Common myeloid progenitor, CD34-positive (primary cell): ENCODE data around the gene PDE7B.
A peak's percentile ranks its signal among the peaks of the same experiment; 100 is the strongest.

Experiments used
- CTCF ChIA-PET: fragments of 350-600 bp; sonication (Branson Sonifier 250); formaldehyde crosslinking; loops from one replicate; lab custom pipeline; 2021; ENCODE audit warnings: antibody characterized with exemption; lab: Charles Lee
- POLR2A ChIA-PET: fragments of 350-600 bp; sonication (Branson Sonifier 250); formaldehyde crosslinking; loops from one replicate; lab custom pipeline; 2021; ENCODE audit warnings: antibody characterized with exemption; lab: Charles Lee
- DNase-seq, 3 donors: peaks; one replicate each; pipeline versions ENCODE4 v3.0.0 to v3.0.0-alpha.2; 2013
- H3K27ac ChIP-seq, 2 experiments: 1 replicate in 1 of 2; 2 replicates in 1 of 2; pipeline ENCODE4 v1.7.0; 2013; ENCODE audit warnings: inconsistent platforms in 2 of 2, low read length in 2 of 2, mild to moderate bottlenecking in 2 of 2, low read depth in 1 of 2, moderate library complexity in 1 of 2; ENCODE audit not compliant: severe bottlenecking in 2 of 2, insufficient read depth in 1 of 2, poor library complexity in 1 of 2
- H3K27me3 ChIP-seq, 5 experiments: replicated peaks in 2 of 5; 1 replicate in 3 of 5; 2 replicates in 2 of 5; pipeline versions ENCODE4 v1.6.1 to v1.7.0; 2013; ENCODE audit warnings: low read length in 4 of 5, mild to moderate bottlenecking in 2 of 5, moderate library complexity in 2 of 5, inconsistent platforms in 1 of 5; ENCODE audit not compliant: insufficient read depth in 5 of 5, control insufficient read depth in 4 of 5
- H3K36me3 ChIP-seq, 4 experiments: 1 replicate in 2 of 4; 2 replicates in 2 of 4; pipeline versions ENCODE4 v1.6.1 to v1.7.0; 2013; ENCODE audit warnings: low read length in 3 of 4, control low read depth in 1 of 4, mild to moderate bottlenecking in 1 of 4; ENCODE audit not compliant: control insufficient read depth in 4 of 4, insufficient read depth in 4 of 4
- H3K4me1 ChIP-seq, 4 experiments: 1 replicate in 3 of 4; 2 replicates in 1 of 4; pipeline versions ENCODE4 v1.6.1 to v1.7.1; 2013; ENCODE audit warnings: low read length in 3 of 4, mild to moderate bottlenecking in 3 of 4, control low read depth in 1 of 4, inconsistent platforms in 1 of 4, moderate library complexity in 1 of 4; ENCODE audit not compliant: control insufficient read depth in 4 of 4, insufficient read depth in 4 of 4; ENCODE audit errors: control extremely low read depth in 1 of 4
- H3K4me3 ChIP-seq, 7 experiments: 1 replicate in 4 of 7; 2 replicates in 3 of 7; pipeline versions ENCODE4 v1.5.1 to v1.7.0; 2013; ENCODE audit warnings: mild to moderate bottlenecking in 7 of 7, low read length in 6 of 7, moderate library complexity in 6 of 7, inconsistent platforms in 2 of 7, low read depth in 2 of 7, control low read depth in 1 of 7; ENCODE audit not compliant: insufficient read depth in 4 of 7, control insufficient read depth in 1 of 7; ENCODE audit errors: extremely low read depth in 1 of 7
- H3K9me3 ChIP-seq, 5 experiments: 1 replicate in 4 of 5; 2 replicates in 1 of 5; pipeline versions ENCODE4 v1.6.1 to v1.7.1; 2013; ENCODE audit warnings: low read length in 4 of 5, mild to moderate bottlenecking in 2 of 5, inconsistent platforms in 1 of 5, low read depth in 1 of 5, moderate library complexity in 1 of 5; ENCODE audit not compliant: control insufficient read depth in 4 of 5, insufficient read depth in 2 of 5; ENCODE audit errors: control extremely low read depth in 1 of 5
- WGBS: methylation state at CpG from one replicate; pipeline ENCODE4 v1.1.5; 2013; ENCODE audit not compliant: insufficient coverage; 5-methylcytosine and 5-hydroxymethylcytosine counted together

The PDE7B gene

GRCh38 chr6:135938576-135939207 is 87.2 kb downstream of the PDE7B start:
- peaks cover 0 to 2% (median 0%) of the 10 kb centered on the region in 4 experiments for H3K4me1 ChIP-seq
- H3K9me3 ChIP-seq: no peaks in the 10 kb centered on the region
- 26% methylated on average over 6 of the region's 9 CpGs for WGBS
- ChIA-PET CTCF (interaction anchor here (0.8 to 2.2 kb wide), 8 partner anchors 9 to 440 kb away, joined by 3 to 11 read pairs (median 4); no protein-coding TSS in a partner anchor), POLR2A (interaction anchor here (0.7 kb wide), 1 partner anchor 87 kb away, joined by 3 read pairs; no protein-coding TSS in a partner anchor)
- H3K4me3 ChIP-seq: peak overlapping the region in 1 of 7 experiments; percentile 46
- no peak overlapping the region for H3K27ac ChIP-seq
- DNase-seq: peak; percentile 15 to 52 (median 46)
- H3K36me3 ChIP-seq: no peaks in the 10 kb centered on the region
- H3K27me3 ChIP-seq: no peaks in the 10 kb centered on the region

GRCh38 chr6:135939208-135939591 is 87.7 kb downstream of the PDE7B start:
- Histone ChIP-seq H3K27ac (no peak overlapping the region), H3K27me3 (no peaks in the 10 kb centered on the region), H3K36me3 (no peaks in the 10 kb centered on the region), H3K4me1 (peaks cover 0 to 2% (median 0%) of the 10 kb centered on the region in 4 experiments), H3K9me3 (no peaks in the 10 kb centered on the region), H3K4me3 (no peak overlapping the region)
- CTCF ChIA-PET: interaction anchor here (0.8 to 2.2 kb wide), 8 partner anchors 10 to 441 kb away, joined by 3 to 11 read pairs (median 4); no protein-coding TSS in a partner anchor
- DNase-seq: no peak
- POLR2A ChIA-PET: interaction anchor here (0.7 kb wide), 1 partner anchor 87 kb away, joined by 3 read pairs; no protein-coding TSS in a partner anchor
- 92% methylated on average over 6 of the region's 7 CpGs for WGBS

- ChIA-PET POLR2A (no interaction called here), CTCF (interaction anchor here (1.1 kb wide), 1 partner anchor 31 kb away, joined by 3 read pairs; no protein-coding TSS in a partner anchor)
- Histone ChIP-seq H3K27ac (no peak overlapping the region), H3K4me3 (no peak overlapping the region), H3K27me3 (no peaks in the 10 kb centered on the region), H3K4me1 (peaks cover 0 to 2% (median 0%) of the 10 kb centered on the region in 4 experiments), H3K36me3 (no peaks in the 10 kb centered on the region), H3K9me3 (no peaks in the 10 kb centered on the region)
- DNase-seq: no peak
- 100% methylated on average over 2 of the region's 5 CpGs for WGBS
Measured at GRCh38 chr6:135940616-135941167, 89.2 kb downstream of the PDE7B start.

GRCh38 chr6:135941275-135942025 is 89.9 kb downstream of the PDE7B start:
- no peaks in the 10 kb centered on the region for H3K9me3 ChIP-seq
- no CpG with 5 or more reads among the region's 1 CpG for WGBS
- no peaks in the 10 kb centered on the region for H3K27me3 ChIP-seq
- peaks cover 0 to 2% (median 0%) of the 10 kb centered on the region in 4 experiments for H3K4me1 ChIP-seq
- H3K36me3 ChIP-seq: no peaks in the 10 kb centered on the region
- no peak overlapping the region for H3K27ac ChIP-seq
- no peak overlapping the region for H3K4me3 ChIP-seq
- DNase-seq: no peak
- CTCF ChIA-PET: interaction anchor here (1.1 kb wide), 1 partner anchor 32 kb away, joined by 3 read pairs; no protein-coding TSS in a partner anchor
- POLR2A ChIA-PET: no interaction called here

GRCh38 chr6:135944120-135944519 is 92.6 kb downstream of the PDE7B start:
- DNase-seq: no peak
- Histone ChIP-seq H3K36me3 (no peaks in the 10 kb centered on the region), H3K4me1 (no peaks in the 10 kb centered on the region), H3K4me3 (no peak overlapping the region), H3K27ac (no peak overlapping the region), H3K27me3 (no peaks in the 10 kb centered on the region), H3K9me3 (no peaks in the 10 kb centered on the region)
- 99% methylated on average over 4 of the region's 6 CpGs for WGBS
- CTCF ChIA-PET: no interaction called here
- POLR2A ChIA-PET: no interaction called here

- Histone ChIP-seq H3K4me1 (no peaks in the 10 kb centered on the region), H3K27me3 (no peaks in the 10 kb centered on the region), H3K9me3 (no peaks in the 10 kb centered on the region), H3K36me3 (no peaks in the 10 kb centered on the region), H3K27ac (no peak overlapping the region), H3K4me3 (no peak overlapping the region)
- no peak for DNase-seq
- CTCF ChIA-PET: no interaction called here
- POLR2A ChIA-PET: no interaction called here
- WGBS: 100% methylated on average over 1 of the region's 3 CpGs
Measured at GRCh38 chr6:135946674-135947073, 95.2 kb downstream of the PDE7B start.
